OCI-LY7 (cell line): ENCODE data around the gene C10orf71.

Source experiments
- EZH2phosphoT487 ChIP-seq: fragments of 200-600 bp; sonication (generic); IDR thresholded peaks from 2 replicates; pipeline ENCODE4 v1.6.1; 2018; ENCODE audit warnings: low read depth, borderline replicate concordance, mild to moderate bottlenecking, mixed run types, antibody characterized with exemption, low read length, moderate library complexity, mixed read lengths
- TF ChIP-seq, protein P1 (sequence below): fragments of 200-600 bp; sonication (generic); conservative IDR thresholded peaks from 2 replicates; pipeline ENCODE4 v1.5.1; 2014; ENCODE audit warnings: mild to moderate bottlenecking, antibody characterized with exemption, low read length, moderate library complexity, mixed read lengths

DNA sequence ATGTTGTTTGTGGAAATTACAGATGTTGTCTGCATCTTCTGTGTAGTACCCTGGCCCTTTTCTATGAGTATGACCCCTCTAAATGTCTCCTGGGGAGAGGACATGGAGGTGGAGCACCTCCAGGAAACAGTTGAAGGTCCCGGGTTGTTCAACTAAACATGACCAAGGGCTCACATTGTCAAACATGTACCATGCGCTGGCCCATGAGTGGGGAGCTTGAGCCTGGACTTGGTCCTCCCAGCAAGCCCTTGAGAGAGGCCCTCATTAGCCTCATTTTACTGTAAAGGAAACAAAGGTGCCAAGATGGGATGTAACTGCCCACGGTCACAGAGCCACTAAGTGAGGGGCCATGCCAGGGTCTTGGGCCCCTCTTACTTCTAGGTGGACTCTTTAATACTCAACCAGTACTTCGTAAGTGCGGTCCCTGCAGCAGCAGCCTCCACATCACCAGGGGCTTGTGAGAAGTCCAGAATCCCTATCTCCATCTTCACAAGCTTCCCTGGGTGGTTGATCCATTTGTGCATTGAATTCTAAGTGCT lies 31.2 kb downstream of the C10orf71 start:
- no peak for TF ChIP-seq EZH2phosphoT487
- TF ChIP-seq, protein P1, sequence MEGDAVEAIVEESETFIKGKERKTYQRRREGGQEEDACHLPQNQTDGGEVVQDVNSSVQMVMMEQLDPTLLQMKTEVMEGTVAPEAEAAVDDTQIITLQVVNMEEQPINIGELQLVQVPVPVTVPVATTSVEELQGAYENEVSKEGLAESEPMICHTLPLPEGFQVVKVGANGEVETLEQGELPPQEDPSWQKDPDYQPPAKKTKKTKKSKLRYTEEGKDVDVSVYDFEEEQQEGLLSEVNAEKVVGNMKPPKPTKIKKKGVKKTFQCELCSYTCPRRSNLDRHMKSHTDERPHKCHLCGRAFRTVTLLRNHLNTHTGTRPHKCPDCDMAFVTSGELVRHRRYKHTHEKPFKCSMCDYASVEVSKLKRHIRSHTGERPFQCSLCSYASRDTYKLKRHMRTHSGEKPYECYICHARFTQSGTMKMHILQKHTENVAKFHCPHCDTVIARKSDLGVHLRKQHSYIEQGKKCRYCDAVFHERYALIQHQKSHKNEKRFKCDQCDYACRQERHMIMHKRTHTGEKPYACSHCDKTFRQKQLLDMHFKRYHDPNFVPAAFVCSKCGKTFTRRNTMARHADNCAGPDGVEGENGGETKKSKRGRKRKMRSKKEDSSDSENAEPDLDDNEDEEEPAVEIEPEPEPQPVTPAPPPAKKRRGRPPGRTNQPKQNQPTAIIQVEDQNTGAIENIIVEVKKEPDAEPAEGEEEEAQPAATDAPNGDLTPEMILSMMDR = no peak
